H1 (cell line): ENCODE data around the gene TBCD. TPM values are rescaled to one million over a fixed set of nuclear protein-coding genes. Genes with fewer than 3 reads are reported as not detected.

Source experiments
- BACH1 ChIP-seq: IDR thresholded peaks from 2 replicates; pipeline ENCODE4 v1.6.1; 2012; ENCODE audit warnings: low read length, improper control_type of control experiment
- CHD7 ChIP-seq: fragments of 300-600 bp; sonication (generic); IDR thresholded peaks from 2 replicates; pipeline ENCODE4 v1.7.1; 2012; ENCODE audit warnings: low read length, moderate library complexity, mild to moderate bottlenecking, inconsistent platforms; ENCODE audit not compliant: insufficient replicate concordance
- CTBP2 ChIP-seq: IDR thresholded peaks from 2 replicates; pipeline ENCODE4 v1.7.0; 2011; ENCODE audit warnings: borderline replicate concordance, mild to moderate bottlenecking, moderate library complexity, mixed read lengths, low read length; ENCODE audit not compliant: insufficient read depth, insufficient read length
- CTCF ChIP-seq, 3 experiments: IDR thresholded peaks; 1 replicate in 2 of 3; 2 replicates in 1 of 3; pipeline versions ENCODE4 v1.5.1 to v1.6.1; 2011; ENCODE audit warnings: low read length in 3 of 3, mild to moderate bottlenecking in 3 of 3, inconsistent platforms in 2 of 3, low read depth in 1 of 3, moderate library complexity in 1 of 3; ENCODE audit not compliant: insufficient read depth in 1 of 3; ENCODE audit errors: control extremely low read depth in 1 of 3
- HDAC2 ChIP-seq, 2 experiments: fragments of 300-600 bp in 1 of 2; sonication (generic) in 1 of 2; IDR thresholded peaks; 2 replicates each; pipeline ENCODE4 v1.6.1; 2011 to 2012; ENCODE audit warnings: low read depth in 2 of 2, low read length in 2 of 2, mild to moderate bottlenecking in 2 of 2, moderate library complexity in 2 of 2, borderline replicate concordance in 1 of 2, inconsistent platforms in 1 of 2
- SIX5 ChIP-seq: IDR thresholded peaks from 2 replicates; pipeline ENCODE4 v1.6.1; 2011; ENCODE audit warnings: mild to moderate bottlenecking, low read depth, low read length
- SRF ChIP-seq: IDR thresholded peaks from 2 replicates; pipeline ENCODE4 v1.6.1; 2011; ENCODE audit warnings: mild to moderate bottlenecking, low read depth, low read length, moderate library complexity
- polyA plus RNA-seq, 7 experiments: library from polyadenylated mRNA; depleted of rRNA in 3 of 7; stranded (reverse) in 5 of 7; unstranded in 2 of 7; fragments of >200 nt in 5 of 7; fragments of 200-250 nt in 2 of 7; gene quantifications; 1 replicate in 5 of 7; 2 replicates in 1 of 7; 4 replicates in 1 of 7; pipeline versions ENCODE4 v1.2.1 to v1.2.3, GENCODE V29; 2011 to 2013; ENCODE audit warnings: missing spikeins in 2 of 7, mixed read lengths in 2 of 7
- total RNA-seq: library from RNA; stranded (reverse); fragmentation: NEBNext Ultra II Directional; extraction: Animal tissue kit (Norgen Biotek cat#: 25700); gene quantifications from 2 replicates; pipeline ENCODE4 v1.2.1, GENCODE V29; 2021

The TBCD gene
- total and polyA plus RNA-seq, 2 of the 8 experiments (the other 6 are each of a cell fraction or from before 2014, with no cell fraction given) = 118 to 162 TPM

GRCh38 chr17:82908543-82909160, 156.8 kb downstream of the TBCD start (continued):
- TF ChIP-seq CHD7 (no peak), CTCF (IDR thresholded peaks at IDR 0.05; ENCODE audit: control extremely low read depth in 1 of 3, insufficient read depth in 1 of 3, low read depth in 1 of 3, low read length in 3 of 3) (no peak), SIX5 (no peak), HDAC2 (IDR thresholded peaks at IDR 0.05; ENCODE audit: borderline replicate concordance in 1 of 2, low read depth in 2 of 2, low read length in 2 of 2) (no peak), SRF (no peak), BACH1 (no peak), CTBP2 (no peak)
